Glutamatergic neuron (in vitro differentiated cells): ENCODE data around the gene TESK2. TPM values are rescaled to one million over a fixed set of nuclear protein-coding genes. Genes with fewer than 3 reads are reported as not detected.

Source experiments
- DNase-seq: peaks from one replicate; pipeline ENCODE4 v3.0.0; 2022
- H3K27ac Mint-ChIP-seq: one replicate; pipeline ENCODE4 v1.8.0; 2020; ENCODE audit warnings: mild to moderate bottlenecking, mixed read lengths, inconsistent platforms; ENCODE audit not compliant: unreplicated experiment
- H3K27me3 Mint-ChIP-seq: one replicate; pipeline ENCODE4 v1.8.0; 2020; ENCODE audit warnings: mild to moderate bottlenecking, moderate library complexity, mixed read lengths, inconsistent platforms; ENCODE audit not compliant: unreplicated experiment
- H3K36me3 Mint-ChIP-seq: one replicate; pipeline ENCODE4 v1.8.0; 2020; ENCODE audit warnings: mild to moderate bottlenecking, mixed read lengths, inconsistent platforms; ENCODE audit not compliant: unreplicated experiment
- H3K4me1 Mint-ChIP-seq: one replicate; pipeline ENCODE4 v1.8.0; 2020; ENCODE audit warnings: mild to moderate bottlenecking, low read depth, mixed read lengths, inconsistent platforms; ENCODE audit not compliant: unreplicated experiment
- H3K4me3 Mint-ChIP-seq: one replicate; pipeline ENCODE4 v1.8.0; 2020; ENCODE audit warnings: mild to moderate bottlenecking, mixed read lengths, inconsistent platforms; ENCODE audit not compliant: unreplicated experiment
- H3K9me3 Mint-ChIP-seq: one replicate; pipeline ENCODE4 v1.8.0; 2020; ENCODE audit warnings: mild to moderate bottlenecking, moderate library complexity, mixed read lengths, inconsistent platforms; ENCODE audit not compliant: unreplicated experiment
- CTCF ChIP-seq: fragments of 200-600 bp; sonication (generic); IDR thresholded peaks from one replicate; pipeline ENCODE4 v1.5.0; 2021; ENCODE audit not compliant: partially characterized antibody, unreplicated experiment
- total RNA-seq: library from RNA; stranded (reverse); fragmentation: NEBNext Ultra II Directional; extraction: Animal tissue kit (Norgen Biotek cat#: 25700); gene quantifications from one replicate; pipeline ENCODE4 v1.2.1, GENCODE V29; 2021; ENCODE audit not compliant: unreplicated experiment

The TESK2 gene
- total RNA-seq, 1 donor from 2014 or later: 3.3 TPM

GRCh38 chr1:45322486-45323040 is 168.4 kb downstream of the TESK2 start:
- no peak overlapping the region for H3K27ac Mint-ChIP-seq
- H3K9me3 Mint-ChIP-seq: peaks cover 8% of the 10 kb centered on the region
- H3K4me1 Mint-ChIP-seq: peaks cover 3% of the 10 kb centered on the region
- H3K27me3 Mint-ChIP-seq: peaks cover 4% of the 10 kb centered on the region
- DNase-seq: no peak
- H3K36me3 Mint-ChIP-seq: no peaks in the 10 kb centered on the region
- TF ChIP-seq CTCF: no peak
- no peak overlapping the region for H3K4me3 Mint-ChIP-seq

- TF ChIP-seq CTCF: no peak
- Mint-ChIP-seq H3K27ac (no peak overlapping the region), H3K4me3 (peak overlapping the region; percentile 48), H3K4me1 (peaks cover 3% of the 10 kb centered on the region), H3K9me3 (peaks cover 7% of the 10 kb centered on the region), H3K36me3 (no peaks in the 10 kb centered on the region), H3K27me3 (peaks cover 2% of the 10 kb centered on the region)
- no peak for DNase-seq
Measured at GRCh38 chr1:45321444-45321843, 169.5 kb downstream of the TESK2 start.

GRCh38 chr1:45319761-45320160 is 171.2 kb downstream of the TESK2 start:
- no peaks in the 10 kb centered on the region for H3K27me3 Mint-ChIP-seq
- no peak overlapping the region for H3K27ac Mint-ChIP-seq
- H3K4me3 Mint-ChIP-seq: no peak overlapping the region
- DNase-seq: no peak
- no peaks in the 10 kb centered on the region for H3K36me3 Mint-ChIP-seq
- H3K9me3 Mint-ChIP-seq: peaks cover 2% of the 10 kb centered on the region
- TF ChIP-seq CTCF: no peak
- H3K4me1 Mint-ChIP-seq: peaks cover 3% of the 10 kb centered on the region

- H3K27me3 Mint-ChIP-seq: peaks cover 1% of the 10 kb centered on the region
- no peak overlapping the region for H3K4me3 Mint-ChIP-seq
- H3K4me1 Mint-ChIP-seq: peaks cover 3% of the 10 kb centered on the region
- H3K36me3 Mint-ChIP-seq: no peaks in the 10 kb centered on the region
- no peak overlapping the region for H3K27ac Mint-ChIP-seq
- H3K9me3 Mint-ChIP-seq: no peaks in the 10 kb centered on the region
- TF ChIP-seq CTCF: no peak
- no peak for DNase-seq
Measured at GRCh38 chr1:45317166-45317565, 173.8 kb downstream of the TESK2 start.

GRCh38 chr1:45314266-45314665 is 176.7 kb downstream of the TESK2 start:
- no peak for TF ChIP-seq CTCF
- H3K36me3 Mint-ChIP-seq: no peaks in the 10 kb centered on the region

More at GRCh38 chr1:45314266-45314665, 176.7 kb downstream of the TESK2 start:
- Mint-ChIP-seq H3K4me1 (no peaks in the 10 kb centered on the region), H3K9me3 (no peaks in the 10 kb centered on the region), H3K27me3 (peaks cover 1% of the 10 kb centered on the region), H3K4me3 (no peak overlapping the region), H3K27ac (no peak overlapping the region)
- no peak for DNase-seq
